ENCODE results near the gene CEP128.

The CEP128 gene

GRCh38 chr14:80764921-80765507 is 176.5 kb downstream of the CEP128 start:
- H4K20me1 ChIP-seq (ENCODE audit: insufficient read depth, low read length): no peaks in the 10 kb centered on the region
- no peaks in the 10 kb centered on the region for H3K27me3 ChIP-seq (ENCODE audit: low read depth, low read length)
- TF ChIP-seq EZH2phosphoT487 (IDR thresholded peaks at IDR 0.05; ENCODE audit: low read depth): no peak
- TF ChIP-seq CTCF (IDR thresholded peaks at IDR 0.05; ENCODE audit: low read depth, low read length): no peak
- no peak overlapping the region for H3K27ac ChIP-seq (ENCODE audit: low read length)
- no peaks in the 10 kb centered on the region for H3K36me3 ChIP-seq (replicated peaks; ENCODE audit: low read depth, low read length)
- no peak overlapping the region for H3K4me3 ChIP-seq (ENCODE audit: low read length)
- no peaks in the 10 kb centered on the region for H3K79me2 ChIP-seq (ENCODE audit: low read length)
- no peaks in the 10 kb centered on the region for H3K9me3 ChIP-seq (ENCODE audit: insufficient read depth, low read length)
- peaks cover 10% of the 10 kb centered on the region for H3K4me1 ChIP-seq (ENCODE audit: low read length)
- no peak overlapping the region for H2AFZ ChIP-seq (ENCODE audit: low read depth, low read length)
- H3K4me2 ChIP-seq (ENCODE audit: low read length): no peak overlapping the region
- no peak overlapping the region for H3K9ac ChIP-seq (ENCODE audit: low read length)

- Histone ChIP-seq H3K4me2 (ENCODE audit: low read length) (no peak overlapping the region), H3K9me3 (ENCODE audit: insufficient read depth, low read length) (no peaks in the 10 kb centered on the region), H2AFZ (ENCODE audit: low read depth, low read length) (no peak overlapping the region), H3K79me2 (ENCODE audit: low read length) (no peaks in the 10 kb centered on the region), H3K27ac (ENCODE audit: low read length) (no peak overlapping the region), H3K4me3 (ENCODE audit: low read length) (no peak overlapping the region), H3K9ac (ENCODE audit: low read length) (no peak overlapping the region), H4K20me1 (ENCODE audit: insufficient read depth, low read length) (no peaks in the 10 kb centered on the region), H3K4me1 (ENCODE audit: low read length) (peaks cover 5% of the 10 kb centered on the region; the same call in 1 of the 2 replicates), H3K36me3 (replicated peaks; ENCODE audit: low read depth, low read length) (no peaks in the 10 kb centered on the region), H3K27me3 (ENCODE audit: low read depth, low read length) (no peaks in the 10 kb centered on the region)
- TF ChIP-seq EZH2phosphoT487 (IDR thresholded peaks at IDR 0.05; ENCODE audit: low read depth): no peak
- no peak for TF ChIP-seq CTCF (IDR thresholded peaks at IDR 0.05; ENCODE audit: low read depth, low read length)
These were observed 177.0 kb downstream of the CEP128 start for GRCh38 chr14:80764496-80764895.

GRCh38 chr14:80762641-80763228 is 178.8 kb downstream of the CEP128 start:
- TF ChIP-seq EZH2phosphoT487 (IDR thresholded peaks at IDR 0.05; ENCODE audit: low read depth) (no peak), CTCF (IDR thresholded peaks at IDR 0.05; ENCODE audit: low read depth, low read length) (no peak)
- Histone ChIP-seq H3K9me3 (ENCODE audit: insufficient read depth, low read length) (no peaks in the 10 kb centered on the region), H3K9ac (ENCODE audit: low read length) (no peak overlapping the region), H4K20me1 (ENCODE audit: insufficient read depth, low read length) (no peaks in the 10 kb centered on the region), H3K27me3 (ENCODE audit: low read depth, low read length) (no peaks in the 10 kb centered on the region), H3K4me1 (ENCODE audit: low read length) (peaks cover 5% of the 10 kb centered on the region; the same call in 1 of the 2 replicates), H3K4me2 (ENCODE audit: low read length) (no peak overlapping the region), H2AFZ (ENCODE audit: low read depth, low read length) (no peak overlapping the region), H3K27ac (ENCODE audit: low read length) (no peak overlapping the region), H3K36me3 (replicated peaks; ENCODE audit: low read depth, low read length) (no peaks in the 10 kb centered on the region), H3K4me3 (ENCODE audit: low read length) (no peak overlapping the region), H3K79me2 (ENCODE audit: low read length) (no peaks in the 10 kb centered on the region)

- H4K20me1 ChIP-seq (ENCODE audit: insufficient read depth, low read length): no peaks in the 10 kb centered on the region
- H3K4me1 ChIP-seq (ENCODE audit: low read length): no peaks in the 10 kb centered on the region
- H3K4me2 ChIP-seq (ENCODE audit: low read length): no peak overlapping the region
- H3K36me3 ChIP-seq (replicated peaks; ENCODE audit: low read depth, low read length): peaks cover 4% of the 10 kb centered on the region
- no peak overlapping the region for H2AFZ ChIP-seq (ENCODE audit: low read depth, low read length)
- no peak overlapping the region for H3K9ac ChIP-seq (ENCODE audit: low read length)
- no peaks in the 10 kb centered on the region for H3K9me3 ChIP-seq (ENCODE audit: insufficient read depth, low read length)
- H3K79me2 ChIP-seq (ENCODE audit: low read length): no peaks in the 10 kb centered on the region
- no peak for TF ChIP-seq CTCF (IDR thresholded peaks at IDR 0.05; ENCODE audit: low read depth, low read length)
- H3K27ac ChIP-seq (ENCODE audit: low read length): no peak overlapping the region
- no peak overlapping the region for H3K4me3 ChIP-seq (ENCODE audit: low read length)
- H3K27me3 ChIP-seq (ENCODE audit: low read depth, low read length): no peaks in the 10 kb centered on the region
These were observed 186.8 kb downstream of the CEP128 start for GRCh38 chr14:80754696-80755095.
